Measurements from ENCODE around the gene CCDC180.
"Not testable (repeated sequence)": the region's sequence is repeated elsewhere in the genome, so short reads cannot be mapped to it uniquely, and the experiment has no call there.

CCDC180 gene

DNA sequence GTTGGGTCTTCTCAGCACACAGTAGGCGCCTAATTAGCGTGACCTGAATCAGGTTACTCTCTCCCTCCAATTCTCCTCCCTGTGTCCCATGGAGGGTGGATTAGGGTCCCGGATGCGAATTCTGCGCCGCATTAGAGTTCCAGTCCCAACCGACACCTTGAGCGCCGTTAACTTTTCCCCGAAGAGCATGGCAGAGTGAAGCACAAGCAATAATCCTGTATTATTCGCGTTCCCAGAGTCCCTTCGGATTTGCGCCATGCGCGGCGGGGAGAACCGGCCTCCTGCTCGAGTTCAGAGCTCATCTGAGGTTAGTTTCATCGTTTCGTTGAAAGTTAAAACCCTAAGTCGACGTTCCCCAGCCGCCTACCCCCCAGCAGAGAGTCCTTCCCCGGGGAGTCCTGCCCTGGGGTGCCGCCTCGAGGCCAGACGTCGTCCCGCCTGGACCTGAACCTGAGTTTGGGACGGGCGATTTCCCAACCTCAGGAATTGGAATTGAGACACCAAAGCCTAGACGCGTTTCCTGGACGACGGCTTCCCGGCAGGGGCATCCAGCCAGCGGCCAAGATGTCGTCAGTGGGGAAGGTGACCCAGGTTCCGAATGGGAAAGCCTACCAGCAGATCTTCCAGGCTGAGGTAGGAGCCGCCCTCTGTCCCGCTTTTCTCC lies at the start of gene CCDC180:
CCDC180 (plus strand) TSS at position 160 of the 664 bp plus-strand sequence; CDS start at position 565, 405 bp downstream.
- no peak for DNase-seq

GRCh38 chr9:97259834-97260514 lies 47.5 kb upstream of the CCDC180 start:
- DNase-seq: not testable (repeated sequence)

DNA sequence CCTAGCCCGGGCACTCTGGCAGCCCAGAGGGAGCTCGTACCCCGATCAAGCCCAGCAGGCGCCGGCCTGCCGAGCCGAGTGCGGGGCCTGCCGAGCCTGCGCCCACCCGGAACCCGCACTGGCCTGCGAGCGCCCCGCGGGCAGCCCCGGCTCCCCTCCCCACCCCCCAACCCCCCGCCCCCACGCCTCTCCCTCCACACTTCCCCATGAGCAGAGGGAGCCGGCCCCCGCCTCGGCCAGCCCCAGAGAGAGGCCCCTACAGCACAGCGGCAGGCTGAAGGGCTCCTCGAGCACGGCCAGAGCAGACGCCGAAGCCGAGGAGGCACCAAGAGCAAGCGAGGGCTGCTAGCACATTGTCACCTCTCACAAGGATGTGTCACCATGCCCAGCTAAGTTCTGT lies 36.2 kb upstream of the CCDC180 start:
- DNase-seq: no peak

GRCh38 chr9:97272072-97272471 lies 35.4 kb upstream of the CCDC180 start:
- no peak for DNase-seq

- DNase-seq: no peak
Measured at GRCh38 chr9:97276310-97276852, 31.1 kb upstream of the CCDC180 start.

DNA sequence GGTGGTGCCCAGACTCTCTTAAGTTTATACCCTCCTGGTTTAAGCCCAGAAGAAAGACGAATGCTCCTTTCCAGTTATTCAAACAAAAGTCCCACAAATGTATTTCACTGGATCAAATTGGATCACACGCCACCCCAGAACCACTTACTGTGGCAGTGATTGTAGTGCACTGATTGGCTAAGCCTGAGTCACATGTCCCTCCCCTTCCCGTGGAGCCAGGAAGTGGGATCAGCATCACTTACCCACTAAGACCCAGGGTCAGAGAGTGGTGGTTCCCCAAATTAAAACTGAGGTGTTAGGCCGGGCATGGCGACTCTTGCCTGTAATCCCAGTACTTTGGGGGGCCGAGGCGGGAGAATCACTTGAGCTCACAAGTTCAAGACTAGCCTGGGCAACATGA lies 29.5 kb upstream of the CCDC180 start:
- DNase-seq: no peak

GRCh38 chr9:97280755-97281330 lies 26.6 kb upstream of the CCDC180 start:
- DNase-seq: no peak

GRCh38 chr9:97283768-97284167 lies 23.7 kb upstream of the CCDC180 start:
- DNase-seq: no peak

GRCh38 chr9:97284798-97285197 lies 22.7 kb upstream of the CCDC180 start:
- no peak for DNase-seq

DNA sequence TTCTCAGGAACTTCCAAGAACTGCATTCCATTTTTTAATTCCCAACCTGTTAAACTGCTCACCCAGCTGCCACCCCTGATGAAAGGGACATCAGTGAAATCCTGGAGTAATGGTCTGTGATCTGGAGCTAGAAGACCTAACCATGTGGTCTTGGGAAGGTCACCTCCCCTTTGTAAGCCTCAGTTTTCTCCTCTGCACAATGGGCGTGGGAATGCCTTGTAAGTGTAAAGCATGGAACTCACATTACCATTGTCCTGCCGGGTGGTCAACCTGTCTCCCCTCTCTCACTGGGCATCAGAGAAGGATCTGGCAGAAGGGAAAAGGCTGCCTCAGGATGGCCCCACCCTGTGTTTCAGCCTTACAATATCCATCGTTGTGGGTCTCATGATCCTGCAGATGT lies 15.3 kb upstream of the CCDC180 start:
- no peak for DNase-seq

DNA sequence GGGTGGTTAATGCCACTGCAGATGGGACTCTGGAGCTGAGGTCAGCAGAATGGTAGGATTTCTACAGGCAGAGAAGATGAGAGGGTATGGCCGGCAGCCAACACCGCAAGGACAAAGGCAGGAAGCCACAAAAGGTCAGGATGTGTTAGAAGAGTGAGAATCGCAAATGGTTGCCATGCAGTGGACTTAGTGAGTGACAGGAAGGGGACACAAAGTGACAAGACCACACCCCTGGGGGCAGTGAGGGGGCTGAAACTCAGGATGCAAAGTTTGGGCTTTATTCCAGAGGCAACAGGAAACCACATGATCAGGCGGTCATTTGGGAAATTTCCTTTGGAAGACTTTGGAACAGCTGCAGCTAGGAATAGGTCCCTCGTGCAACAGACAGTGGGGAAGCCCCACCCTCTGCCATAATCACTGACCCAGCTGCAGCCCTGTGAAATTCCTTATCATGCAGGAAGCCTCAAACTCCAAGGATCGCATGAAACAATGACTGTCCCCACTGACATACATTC lies 14.2 kb upstream of the CCDC180 start:
- DNase-seq: no peak

GRCh38 chr9:97293818-97294217 lies 13.6 kb upstream of the CCDC180 start:
- no peak for DNase-seq

DNA sequence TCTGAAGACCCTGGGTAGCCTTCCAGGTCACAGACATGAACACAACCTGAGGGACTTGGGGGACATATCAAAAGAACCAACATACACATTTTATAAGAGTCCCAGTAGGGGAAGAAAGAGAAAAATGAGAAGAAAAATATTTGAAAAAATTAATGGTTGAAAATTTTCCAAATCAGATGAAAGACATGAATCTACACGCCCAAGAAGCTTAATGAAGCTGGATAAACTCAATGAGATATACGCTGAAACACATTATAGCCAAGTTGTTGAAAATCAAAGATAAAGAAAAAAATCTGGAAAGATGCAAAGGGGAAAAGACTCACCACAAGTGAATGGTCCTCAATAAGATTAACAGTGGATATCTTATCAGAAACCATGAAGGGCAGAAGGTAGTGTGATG lies 9.6 kb upstream of the CCDC180 start:
- no peak for DNase-seq

GRCh38 chr9:97299809-97300414 lies 7.5 kb upstream of the CCDC180 start:
- no peak for DNase-seq

DNA sequence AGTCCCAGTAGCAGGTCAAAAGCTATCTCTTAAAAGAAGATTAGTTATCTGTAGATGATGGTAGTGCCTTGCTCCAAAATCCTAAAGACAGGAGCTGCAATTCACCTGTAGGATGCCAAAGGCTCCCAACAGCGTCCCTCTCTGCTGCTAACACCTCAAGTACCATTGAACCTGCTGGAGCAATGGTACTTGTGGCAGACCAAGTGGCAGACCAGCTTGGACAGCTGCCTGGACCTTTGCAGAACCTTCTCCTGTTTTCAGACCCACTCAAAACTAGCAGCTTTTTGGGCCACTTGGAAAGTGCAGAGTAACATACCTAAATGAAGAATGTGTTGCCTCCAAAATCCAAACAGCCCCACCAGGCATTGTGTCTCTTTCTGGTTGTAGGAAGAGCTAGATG lies 6.9 kb upstream of the CCDC180 start:
- DNase-seq: no peak

DNA sequence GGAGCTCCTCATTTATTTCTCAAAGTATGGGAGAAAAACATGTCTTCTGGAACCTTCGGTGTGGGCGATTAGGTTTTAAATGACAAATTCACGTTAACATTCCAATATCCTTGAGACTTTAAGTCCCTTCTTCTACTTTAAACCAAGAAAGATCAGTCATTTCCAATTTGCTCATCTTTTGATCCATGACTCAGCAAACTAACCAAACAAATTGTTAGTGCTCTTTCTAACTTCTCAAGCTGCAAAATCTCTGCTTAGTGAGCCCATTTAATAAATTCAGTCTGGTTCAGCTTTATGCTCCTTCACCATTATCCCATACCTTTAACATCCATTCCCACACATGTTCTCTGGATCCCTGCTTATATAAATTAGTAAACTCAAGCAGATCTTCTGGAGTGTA lies 5.5 kb upstream of the CCDC180 start:
- DNase-seq: no peak

DNA sequence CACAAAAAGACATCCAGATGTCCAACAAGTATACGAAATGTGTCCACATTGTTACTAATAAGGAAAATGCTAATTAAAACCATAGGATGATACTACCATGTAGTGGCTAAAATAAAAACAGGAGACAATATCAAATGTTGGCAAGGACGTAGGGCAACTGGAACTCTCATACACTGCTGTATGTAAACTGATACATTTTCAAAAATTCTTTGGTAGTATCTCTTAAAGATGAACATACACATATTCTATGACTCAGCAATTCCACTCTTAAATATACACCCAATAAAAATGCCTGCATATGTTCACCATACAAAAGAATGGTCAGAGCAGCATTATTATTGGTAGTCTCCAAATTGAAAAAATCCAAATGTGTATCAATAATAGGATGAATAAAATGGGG lies 2.9 kb upstream of the CCDC180 start:
- DNase-seq: no peak

DNA sequence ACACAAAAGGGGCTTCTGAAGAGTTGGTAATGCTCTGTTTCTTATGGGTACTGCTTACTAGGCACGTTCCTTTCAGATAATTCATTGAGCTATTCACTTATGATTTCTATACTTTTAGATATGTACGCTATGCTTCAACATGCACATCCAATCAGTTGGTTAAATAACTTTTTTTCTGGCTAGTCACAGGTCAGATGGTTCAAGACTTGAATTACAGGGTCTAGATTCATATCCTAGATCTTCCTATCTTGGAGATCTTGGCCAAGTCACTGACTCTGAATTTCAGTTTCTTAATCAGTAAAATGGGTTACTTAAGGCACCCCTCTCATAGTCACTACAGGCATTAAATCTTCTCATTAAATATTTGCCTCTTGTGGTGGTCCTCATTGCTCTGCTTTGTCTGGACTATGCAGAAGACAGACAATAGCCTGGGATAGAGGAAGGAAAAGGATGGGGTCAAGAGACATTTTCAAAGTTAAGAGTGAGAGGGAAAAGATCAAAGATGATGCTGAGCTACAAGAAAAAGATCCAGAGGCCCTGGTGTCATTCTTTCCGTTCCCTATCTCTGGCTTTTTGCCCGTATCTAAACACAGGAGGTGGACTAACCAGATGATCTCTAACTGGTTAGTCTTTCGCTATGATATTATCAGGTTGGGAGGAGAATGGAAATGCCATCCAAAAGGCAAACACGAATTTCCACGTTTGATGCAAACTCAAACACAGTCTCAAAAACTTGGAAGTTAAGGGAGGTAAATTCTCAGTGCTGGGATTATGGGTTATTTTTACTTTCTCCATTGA lies 1.8 kb upstream of the CCDC180 start:
- DNase-seq: no peak

DNA sequence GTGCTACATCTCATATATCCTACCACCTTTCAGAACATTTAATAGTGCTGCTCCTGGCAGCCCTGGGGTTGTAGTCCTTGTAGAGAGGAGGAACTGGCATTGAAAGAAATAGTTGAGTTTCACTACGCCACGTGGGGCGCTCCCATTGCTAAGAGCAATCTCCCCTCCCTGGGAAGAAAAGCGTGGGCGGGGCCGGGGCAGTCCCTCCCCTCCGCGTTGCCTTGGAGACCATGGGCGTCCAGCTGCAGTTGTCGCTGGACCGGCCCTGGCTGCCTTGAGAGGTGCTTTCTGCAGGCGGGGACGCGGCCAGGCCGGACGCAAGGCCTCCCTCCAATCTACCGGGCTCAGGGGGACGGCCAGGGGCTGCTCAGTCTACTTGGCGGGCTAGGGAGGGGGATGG lies 368 bp upstream of the CCDC180 start:
- no peak for DNase-seq

- DNase-seq: no peak
Measured at GRCh38 chr9:97309260-97309659, 1.8 kb downstream of the CCDC180 start.

DNA sequence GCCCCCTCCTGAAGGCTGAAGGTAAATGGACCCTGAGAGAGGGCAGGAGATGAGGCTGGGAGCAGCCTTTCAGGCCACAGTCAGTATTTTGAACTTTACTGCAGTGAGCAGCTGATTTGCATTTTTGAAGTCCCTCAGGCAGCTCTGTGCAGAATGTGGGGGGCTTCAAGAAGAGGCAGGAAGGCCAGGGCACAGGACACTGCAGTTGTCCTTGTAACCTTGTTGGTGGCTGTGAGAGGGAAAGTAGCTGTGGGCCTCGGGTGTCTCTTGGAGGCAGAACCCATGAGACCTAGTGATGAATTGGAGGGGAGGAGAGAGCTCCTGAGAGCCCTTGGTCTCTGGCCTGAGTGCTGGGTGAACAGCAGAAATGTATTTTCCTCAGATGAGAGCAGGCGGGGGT lies 2.6 kb downstream of the CCDC180 start:
- no peak for DNase-seq

- no peak for DNase-seq
Measured at GRCh38 chr9:97310896-97311295, 3.4 kb downstream of the CCDC180 start.

Measured in activated T-cell treated with anti-CD3 and anti-CD28 coated beads for 4 hours (primary cell).